HG03558 (cell line): ENCODE results near the gene ZNF576.
"Not testable (repeated sequence)": the region's sequence is repeated elsewhere in the genome, so short reads cannot be mapped to it uniquely, and the experiment has no call there.

Source experiments
- ATAC-seq: cut with Tn5 transposase; IDR thresholded peaks from one replicate; pipeline ENCODE4 v1.9.1; 2021; ENCODE audit warnings: moderate number of reproducible peaks; ENCODE audit not compliant: unreplicated experiment; ENCODE audit errors: extremely low read depth

The ZNF576 gene

DNA sequence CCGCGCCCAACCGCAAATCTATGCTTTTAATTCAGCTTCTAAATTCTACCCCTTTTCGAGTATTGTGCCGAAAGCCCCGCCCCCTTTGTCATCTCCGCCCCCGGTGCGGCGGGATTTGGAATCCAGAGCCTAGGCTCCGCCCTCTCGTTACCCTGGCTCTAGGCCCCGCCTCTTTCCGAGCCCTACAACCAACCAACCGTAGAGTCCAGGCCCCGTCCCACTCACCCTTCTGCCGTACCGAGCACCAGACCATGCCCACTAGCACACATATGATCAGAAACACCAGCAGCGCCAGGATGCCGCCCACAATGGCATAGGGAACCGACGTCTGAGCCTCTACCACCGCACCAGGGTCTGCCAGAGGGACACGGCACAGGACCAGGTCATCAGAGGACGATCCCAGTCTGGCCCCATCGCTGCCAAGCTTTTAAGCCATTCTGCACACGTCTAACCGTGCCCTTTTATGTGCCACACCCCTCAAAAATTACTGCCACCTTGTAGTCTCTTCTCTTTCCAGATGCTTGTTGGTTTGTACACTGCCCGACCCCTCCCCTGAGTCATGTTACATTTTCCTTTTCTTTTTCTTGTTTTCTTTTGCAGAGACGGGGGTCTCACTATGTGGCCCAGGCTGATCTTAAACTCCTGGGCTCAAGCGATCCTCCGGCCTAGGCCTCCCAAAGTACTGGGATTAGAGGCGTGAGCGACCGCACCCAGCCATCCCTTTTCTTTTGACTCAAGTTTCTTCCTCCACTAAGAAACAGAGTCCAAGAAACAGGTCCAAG, 27.7 kb downstream of the ZNF576 start:
- no peak for ATAC-seq

DNA sequence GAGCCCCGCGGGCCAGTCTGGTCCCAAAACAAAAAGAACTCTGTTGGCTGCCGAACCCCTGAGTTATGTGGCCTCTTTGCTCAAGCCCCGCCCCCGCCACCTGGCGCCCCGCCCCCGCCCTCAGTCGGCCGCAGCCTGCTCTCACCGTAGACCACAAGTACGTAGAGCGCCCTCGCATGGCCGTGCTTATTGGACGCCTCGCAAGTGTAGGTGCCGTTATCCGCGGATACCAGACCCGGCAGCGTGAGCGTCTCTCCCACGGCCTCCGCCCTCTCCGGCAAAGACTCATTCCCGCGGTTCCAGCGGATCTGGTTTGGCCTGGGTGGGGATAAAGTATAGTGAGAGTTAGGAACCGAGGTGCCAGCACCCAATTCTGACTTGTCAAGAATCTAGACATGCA, 28.5 kb downstream of the ZNF576 start:
- no peak for ATAC-seq

DNA sequence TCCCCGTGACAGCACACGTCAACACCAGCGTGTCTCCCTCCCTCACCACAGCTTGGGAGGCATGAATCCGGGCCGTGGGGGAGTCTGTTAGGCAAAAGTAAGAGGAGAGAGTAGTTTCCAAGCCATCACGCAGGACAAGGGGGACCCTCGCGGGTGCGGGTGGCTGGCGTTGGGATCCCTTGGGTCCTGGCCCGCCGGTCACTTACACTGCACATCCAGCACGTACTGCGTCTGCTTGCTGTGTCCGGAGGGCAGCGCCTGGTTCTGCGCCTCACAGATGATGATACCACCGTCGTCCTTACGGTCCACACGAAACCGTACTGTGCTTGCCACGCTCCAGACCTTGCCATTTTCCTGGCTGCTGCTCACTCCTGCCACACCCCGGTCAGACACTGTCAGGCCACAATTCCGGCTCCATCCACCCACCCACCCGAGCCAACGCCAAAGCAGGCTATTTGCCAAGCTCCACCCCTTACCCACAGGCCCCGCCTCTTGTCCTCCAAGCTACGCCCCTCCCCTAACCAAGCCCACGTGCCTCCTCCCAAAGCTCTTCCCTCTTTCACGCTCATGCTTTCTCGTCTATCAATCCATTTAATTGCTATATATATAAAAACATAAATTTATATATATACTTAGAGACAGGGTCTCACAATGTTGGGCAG, 29.7 kb downstream of the ZNF576 start:
- no peak for ATAC-seq

DNA sequence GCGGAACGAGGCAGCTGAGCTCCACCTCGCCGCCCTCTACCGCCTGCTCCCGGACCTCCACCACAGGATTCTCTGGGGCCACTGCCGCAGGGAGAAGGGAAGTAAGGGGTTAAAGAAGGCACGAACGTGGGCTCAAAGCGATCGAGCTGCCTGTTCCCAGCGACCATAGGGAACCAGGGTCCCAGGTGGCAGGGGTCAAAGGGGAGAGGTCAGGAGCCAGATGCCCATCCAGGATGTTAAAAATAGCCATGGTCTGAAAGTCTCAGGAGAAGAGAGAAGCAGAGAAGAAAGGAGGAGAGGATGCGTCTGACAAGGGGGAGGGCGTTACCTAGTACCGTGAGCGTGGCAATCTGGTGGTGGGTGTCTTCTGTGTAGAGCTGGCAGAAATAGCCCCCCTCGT, 30.4 kb downstream of the ZNF576 start:
- ATAC-seq = no peak

DNA sequence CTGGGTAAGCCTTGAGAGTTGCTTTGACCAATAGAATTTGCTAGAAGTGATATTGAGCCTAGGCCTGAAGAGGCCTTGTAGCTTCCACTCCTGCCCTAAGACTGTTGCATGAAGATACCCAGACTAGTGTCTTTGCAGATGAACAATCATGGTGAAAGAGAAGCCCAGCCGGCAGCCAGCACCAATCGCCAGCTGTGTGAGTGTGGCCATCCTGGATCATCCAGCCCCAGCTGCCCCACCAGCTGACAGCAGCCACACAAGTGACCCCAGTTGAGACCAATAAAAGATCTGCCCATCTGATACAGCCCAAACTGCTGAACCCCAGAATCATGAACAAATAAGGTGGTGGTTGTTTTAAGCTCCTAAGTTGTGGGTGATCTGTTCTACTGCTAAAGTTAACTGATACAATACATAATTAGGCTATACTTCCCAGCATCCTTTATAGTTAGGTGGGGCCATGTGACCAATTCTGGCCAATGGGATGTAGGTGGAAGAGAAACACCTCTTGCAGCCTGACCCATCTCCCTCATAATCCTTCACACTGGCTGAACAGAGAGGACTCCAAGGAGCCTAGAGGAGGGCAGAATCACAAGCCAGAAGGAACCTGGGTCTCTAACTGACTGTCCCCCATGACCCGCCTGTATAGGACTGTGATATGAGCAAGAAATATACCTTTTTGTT, 32.4 kb downstream of the ZNF576 start:
- ATAC-seq = no peak

DNA sequence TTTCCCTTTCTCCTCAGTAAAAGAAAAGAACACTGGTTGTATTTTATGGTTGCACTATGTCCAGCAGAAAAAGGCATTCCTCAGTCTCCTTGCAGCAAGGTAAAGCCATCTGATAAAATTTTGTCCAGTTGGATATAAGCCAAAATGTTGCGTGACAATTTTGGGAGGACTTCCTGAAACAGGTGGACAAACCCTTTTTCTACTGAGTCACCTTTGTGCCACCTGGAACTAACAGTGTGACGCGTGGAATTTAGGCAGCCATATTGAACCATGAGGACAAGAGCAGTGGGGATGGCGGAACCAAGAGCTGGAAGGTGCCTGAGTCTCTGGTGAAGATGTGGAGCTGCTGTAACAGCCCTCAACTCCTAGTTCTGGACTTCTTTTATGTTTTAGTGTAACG, 35.1 kb downstream of the ZNF576 start:
- ATAC-seq = no peak

DNA sequence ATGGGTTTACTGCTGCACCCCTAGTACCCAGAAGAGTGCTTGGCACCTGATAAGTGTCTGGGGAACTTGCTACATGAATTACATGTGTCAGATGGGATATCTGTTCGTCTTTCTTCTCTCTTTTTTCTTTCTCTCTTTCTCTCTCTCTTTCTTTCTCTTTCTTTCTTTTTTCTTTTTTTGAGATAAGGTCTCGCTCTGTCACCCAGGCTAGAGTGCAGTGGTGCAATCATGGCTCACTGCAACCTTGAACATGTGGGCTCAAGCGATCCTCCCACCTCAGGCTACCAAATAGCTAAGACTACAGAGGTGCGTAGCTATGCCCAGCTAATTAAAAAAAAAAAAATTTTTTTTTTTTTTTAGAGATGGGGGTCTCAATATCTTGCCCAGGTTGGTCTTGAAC, 37.1 kb downstream of the ZNF576 start:
- no peak for ATAC-seq

DNA sequence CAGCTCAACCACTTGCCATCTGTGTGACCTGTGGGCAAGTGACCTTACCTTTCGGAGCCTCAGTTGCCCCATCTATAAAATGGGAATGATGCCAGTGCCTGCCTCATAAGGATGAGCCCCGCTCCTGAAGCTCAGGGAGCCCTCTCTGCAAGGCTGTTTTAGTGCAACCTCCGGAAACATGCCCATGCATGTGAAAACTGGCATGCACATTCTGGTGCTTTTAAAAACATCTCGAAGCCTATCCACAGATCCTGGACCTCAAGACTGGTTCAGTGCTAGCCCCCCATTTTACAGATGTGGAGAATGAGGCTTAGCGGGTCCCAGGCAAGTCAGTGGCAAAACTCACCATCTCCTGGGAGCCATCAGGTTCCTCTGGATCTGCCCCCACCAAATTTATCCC, 37.7 kb downstream of the ZNF576 start:
- ATAC-seq = no peak

DNA sequence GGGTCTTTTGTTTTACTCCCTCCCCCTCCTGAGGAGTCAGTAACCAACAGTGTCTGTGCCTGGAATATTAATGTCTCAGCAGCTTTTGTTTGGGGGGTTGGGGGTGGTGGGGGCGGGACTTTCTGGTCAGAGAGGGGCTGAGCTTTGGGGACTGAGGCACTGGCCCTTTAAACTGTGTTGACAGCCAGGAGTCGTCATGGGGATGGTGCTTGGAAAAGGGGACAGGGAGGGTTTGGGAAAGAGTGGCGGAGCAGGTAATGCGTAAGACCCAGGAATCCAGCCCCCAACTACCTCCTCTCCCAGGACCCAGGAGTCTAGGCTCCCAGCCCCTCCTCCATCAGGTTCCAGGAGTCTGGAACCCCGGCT, 38.1 kb downstream of the ZNF576 start:
- no peak for ATAC-seq

DNA sequence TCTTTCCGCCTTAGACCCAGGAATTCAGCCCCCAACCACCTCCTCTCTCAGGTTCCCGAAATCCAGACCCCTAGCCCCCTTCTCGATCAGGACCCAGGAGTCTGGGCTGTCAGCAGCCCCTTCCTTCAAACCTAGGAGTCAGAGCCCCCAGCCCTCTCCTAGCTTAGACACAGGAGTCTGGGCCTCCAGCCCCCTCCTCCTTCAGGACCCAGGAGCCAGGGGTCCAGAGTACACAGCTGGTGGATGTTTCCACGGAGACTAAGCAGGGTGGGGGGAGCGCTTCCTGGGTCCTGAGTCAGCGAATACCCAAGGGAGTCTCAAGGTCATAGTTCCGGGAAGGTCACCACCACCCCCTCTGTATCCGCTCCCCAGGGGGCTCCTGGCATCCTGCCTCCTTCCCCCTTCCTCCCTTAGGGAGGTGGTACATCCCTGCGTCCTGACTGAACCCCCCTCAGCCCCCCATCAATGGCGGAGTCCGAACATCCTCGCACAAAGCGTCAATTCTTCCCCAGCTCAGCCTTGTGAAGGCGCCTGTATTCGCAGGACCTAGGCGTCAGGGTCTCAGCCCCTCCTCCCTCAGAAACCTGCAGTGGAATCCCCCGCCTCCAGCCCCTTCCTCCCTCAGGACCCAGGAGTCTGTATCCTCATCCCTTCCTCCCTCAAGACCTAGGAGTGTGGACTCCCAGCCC, 38.6 kb downstream of the ZNF576 start:
- no peak for ATAC-seq

DNA sequence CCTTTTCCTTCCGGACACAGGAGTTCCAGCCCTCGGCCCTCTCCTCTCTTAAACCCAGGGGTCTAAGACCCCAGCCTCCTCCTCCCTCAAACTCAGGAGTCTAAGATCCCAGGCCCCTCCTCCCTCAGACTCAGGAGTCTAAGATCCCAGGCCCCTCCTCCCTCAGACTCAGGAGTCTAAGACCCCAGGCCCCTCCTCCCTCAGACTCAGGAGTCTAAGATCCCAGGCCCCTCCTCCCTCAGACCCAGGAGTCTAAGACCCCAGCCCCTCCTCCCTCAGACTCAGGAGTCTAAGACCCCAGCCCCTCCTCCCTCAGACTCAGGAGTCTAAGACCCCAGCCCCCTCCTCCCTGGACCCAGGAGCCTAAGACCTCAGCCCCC, 39.2 kb downstream of the ZNF576 start:
- ATAC-seq = not testable (repeated sequence)

DNA sequence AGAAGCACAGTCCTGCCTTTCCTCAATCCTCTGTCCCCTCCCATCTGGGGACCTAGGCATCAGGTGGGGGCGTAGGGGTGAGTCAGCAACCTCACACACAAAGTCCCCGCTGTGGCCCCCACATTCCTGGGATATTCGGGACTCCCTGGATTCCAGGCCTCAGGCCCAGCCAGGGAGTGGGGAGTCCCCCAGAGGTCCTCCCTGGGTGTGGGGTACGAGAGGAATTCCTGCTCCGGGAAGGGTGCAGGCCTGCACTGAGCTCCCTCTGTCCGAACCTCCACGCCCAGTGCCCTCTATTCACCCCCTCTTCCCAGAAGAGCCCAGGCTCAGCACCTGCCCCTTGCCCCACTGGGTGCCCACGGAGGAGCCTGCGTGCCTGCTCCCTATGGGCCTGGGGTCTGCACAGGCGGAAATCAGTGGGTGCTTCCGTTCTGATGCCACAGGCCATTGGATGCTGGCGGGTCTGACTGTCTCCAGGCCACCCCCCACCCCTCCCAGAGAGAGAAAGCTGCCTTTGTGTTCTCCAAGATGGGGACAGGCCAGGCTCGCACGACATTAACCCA, 39.8 kb downstream of the ZNF576 start:
- no peak for ATAC-seq

DNA sequence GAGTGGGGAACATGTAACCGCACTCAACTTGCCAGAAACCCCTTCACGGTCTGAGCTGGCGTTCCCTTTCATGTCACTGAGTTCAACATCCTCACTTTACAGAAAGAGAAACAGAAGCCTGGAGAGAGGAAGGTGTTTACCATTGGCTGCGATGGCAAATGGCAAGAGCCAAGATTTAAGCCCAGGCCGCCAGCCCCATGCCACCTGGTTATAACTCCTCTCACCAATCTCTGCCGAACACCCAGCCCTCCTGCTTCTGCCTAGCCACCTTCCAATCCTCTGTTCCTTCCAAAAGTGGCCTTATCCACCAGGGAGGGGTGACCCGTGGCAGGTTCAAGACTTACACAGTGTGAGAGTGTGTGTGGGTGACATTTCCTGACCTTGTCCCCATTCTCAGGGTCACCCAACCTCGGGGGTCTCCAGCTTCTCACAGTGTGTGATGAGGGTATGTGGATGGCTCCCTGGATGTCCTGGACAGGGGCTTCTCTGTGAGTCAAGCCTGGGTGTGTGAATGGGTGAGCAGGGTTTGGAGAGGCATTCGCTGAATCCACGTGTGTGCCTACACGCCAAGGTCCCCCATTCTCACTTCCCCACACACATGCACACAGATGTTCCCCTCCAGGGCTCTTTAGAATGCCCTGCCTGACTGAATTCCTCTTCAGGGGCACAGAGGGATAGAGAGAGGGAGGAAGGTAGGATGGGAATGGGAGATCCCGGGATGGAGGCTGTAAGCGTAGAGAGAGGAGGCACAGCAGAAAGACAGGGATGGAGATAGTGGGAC, 42.0 kb downstream of the ZNF576 start:
- no peak for ATAC-seq

DNA sequence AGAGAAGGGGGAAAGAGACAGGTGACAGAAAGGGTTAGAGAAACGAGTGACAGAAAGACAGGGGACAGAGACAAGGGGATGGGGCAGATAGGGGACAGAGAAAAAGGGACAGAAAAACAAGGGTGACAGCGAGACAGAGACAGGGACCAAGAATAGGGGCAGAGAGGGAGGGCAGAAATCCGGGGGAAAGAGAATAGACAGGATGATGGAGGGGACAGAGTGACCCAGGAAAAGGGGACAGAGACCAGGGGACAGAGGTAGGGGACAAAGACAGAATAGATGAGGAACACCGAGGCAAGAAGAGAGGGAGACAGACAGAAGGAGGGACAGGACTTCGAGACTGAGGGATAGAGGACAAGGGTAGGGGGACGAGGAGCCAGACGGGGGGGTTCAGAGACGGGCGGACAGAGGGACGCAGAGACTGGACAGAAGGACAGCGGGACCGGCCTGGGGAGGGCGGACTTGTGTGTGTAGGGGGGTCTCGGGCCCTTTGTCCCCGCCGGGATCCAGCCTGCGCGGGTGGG, 42.7 kb downstream of the ZNF576 start:
- ATAC-seq = no peak

DNA sequence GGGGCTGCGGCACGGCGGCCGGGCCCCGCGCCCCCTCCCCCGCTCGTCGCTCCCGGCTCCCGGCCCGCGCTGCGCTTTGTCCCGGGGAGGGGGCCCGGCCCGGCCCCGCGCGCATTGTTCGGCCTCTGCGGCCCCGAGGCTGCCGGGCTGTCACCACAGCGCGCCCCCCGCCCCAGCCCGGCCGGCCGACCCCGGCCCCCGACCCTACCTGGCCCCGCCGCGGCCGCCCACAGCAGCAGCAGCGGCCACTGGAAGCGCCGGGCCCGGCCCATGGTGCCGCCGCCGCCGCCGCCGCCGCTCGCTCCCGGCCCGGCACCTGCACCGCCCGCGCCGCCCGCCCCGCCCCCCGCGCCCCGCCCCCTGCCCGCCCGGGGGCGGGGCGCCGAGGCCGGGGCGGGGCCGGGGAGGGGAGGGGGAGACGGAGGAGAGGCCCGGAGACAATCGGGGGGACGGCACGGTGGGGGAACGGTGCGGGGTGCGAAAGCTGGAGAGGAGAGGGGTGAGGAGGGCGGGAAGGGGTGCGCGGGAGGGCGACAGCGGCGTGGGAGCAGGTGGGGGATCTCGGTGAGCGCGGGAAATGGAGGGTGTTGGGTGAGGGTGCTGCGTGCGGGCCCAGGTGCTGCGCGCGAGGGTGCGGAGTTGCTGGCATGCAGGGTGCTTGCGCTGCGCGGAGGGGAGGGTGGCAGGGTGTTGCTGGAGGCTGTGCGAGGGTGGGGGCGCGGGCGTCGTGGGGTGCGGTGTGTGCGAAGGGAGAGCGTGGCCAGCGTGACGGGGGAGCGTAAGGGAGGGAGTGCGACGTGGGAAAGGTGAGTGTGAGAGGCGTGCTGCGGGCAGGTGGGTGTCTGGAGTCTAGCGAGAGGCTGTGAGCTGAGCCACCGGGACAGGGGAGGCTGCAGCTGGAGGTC, 43.4 kb downstream of the ZNF576 start, which contains the start of gene CADM4:
CADM4 (minus strand) TSS at position 332 of the 905 bp plus-strand sequence; CDS start at position 272, 60 bp downstream.
- no peak for ATAC-seq

DNA sequence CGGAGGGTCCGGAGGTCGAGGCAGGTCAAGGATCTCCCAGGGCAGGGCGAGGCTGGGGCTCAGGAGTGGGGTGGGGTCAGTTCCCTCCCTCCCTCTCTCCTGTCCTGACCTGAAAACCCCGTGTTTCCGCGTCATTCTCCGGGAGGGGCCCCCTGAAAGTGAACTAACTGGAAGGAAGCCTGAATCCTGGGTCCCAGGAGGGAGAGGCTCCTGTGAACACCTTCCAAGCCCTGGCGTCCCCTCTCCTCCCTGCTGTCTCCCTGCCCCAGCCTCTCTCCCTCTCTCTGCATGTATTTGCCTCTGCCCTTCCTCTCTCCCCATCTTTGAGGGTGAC, 44.0 kb downstream of the ZNF576 start:
- no peak for ATAC-seq

DNA sequence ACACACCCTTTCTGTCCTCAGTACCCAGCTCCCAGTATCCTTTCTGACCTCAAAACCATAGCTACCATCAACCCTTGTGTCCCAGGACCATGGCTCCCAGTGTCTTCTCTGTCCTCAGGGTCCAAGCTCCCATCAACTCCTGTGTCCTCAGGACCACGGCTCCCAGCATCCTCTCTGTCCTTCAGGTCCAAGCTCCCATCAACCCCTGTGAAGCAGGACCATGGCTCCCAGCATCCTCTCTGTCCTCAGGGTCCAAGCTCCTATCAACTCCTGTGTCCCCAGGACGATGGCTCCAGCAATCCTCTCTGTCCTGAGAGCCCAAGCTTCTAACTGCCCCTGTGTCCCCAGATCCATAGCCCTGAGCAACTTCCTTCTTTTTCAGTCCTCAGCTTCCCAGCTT, 44.9 kb downstream of the ZNF576 start:
- no peak for ATAC-seq

DNA sequence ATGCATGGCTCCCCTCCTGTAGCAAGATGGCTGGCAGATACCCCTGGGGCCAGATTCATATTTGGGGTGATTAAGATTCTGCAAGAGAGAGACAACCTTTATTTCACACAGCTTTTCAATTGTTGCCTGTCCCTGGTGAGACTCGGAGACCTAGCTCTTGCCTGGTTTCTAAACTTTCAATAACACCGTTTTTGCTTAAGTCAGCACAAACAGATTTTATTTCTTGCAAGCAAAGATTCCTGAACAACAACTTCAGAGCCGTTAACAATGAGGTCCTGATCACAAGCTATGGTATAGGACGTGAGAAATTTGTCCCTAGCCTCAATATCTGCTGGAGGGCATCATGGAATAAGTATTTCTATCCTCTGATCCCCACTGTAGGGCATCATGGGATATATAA, 46.1 kb downstream of the ZNF576 start:
- no peak for ATAC-seq

DNA sequence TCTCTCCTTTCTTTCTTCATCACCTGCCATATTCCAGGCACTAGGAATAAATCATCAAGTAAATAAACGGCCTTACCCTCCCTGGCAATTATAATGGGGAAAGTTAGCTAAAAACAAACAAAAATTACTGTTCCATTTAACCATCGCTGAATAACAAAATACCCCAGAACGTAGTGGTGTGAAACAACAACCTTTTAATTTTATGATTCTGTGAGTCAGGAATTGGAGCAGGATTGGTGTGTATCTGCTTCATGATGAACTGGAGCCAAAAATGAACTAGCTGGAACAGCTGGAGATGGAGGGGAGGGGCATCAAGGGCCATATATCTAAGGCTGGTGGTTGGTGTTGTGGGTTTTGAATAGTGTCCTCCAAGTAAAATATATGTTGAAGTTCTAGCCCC, 46.9 kb downstream of the ZNF576 start:
- no peak for ATAC-seq
